ENCODE results near the gene BRD7. TPM values are rescaled to one million over a fixed set of nuclear protein-coding genes. Genes with fewer than 3 reads are reported as not detected.

The BRD7 gene
- total and polyA plus RNA-seq, 10 of the 15 experiments (the other 5 are each of a cell fraction or from before 2014, with no cell fraction given), result 16.9 to 74.7 (median 52.0) TPM

GRCh38 chr16:50371936-50372595, 3.3 kb upstream of the BRD7 start (continued):
- TF ChIP-seq RAD21 (IDR thresholded peaks at IDR 0.05; ENCODE audit: insufficient read depth, low read depth, low read length) (peak; percentile 55; the same call in 1 of the 2 replicates), IRF3 (IDR thresholded peaks at IDR 0.05) (no peak)

GRCh38 chr16:50371036-50371716, 2.4 kb upstream of the BRD7 start:
- no TSS peak for BruUV-seq (replicated peaks)
- H3K79me2 ChIP-seq (ENCODE audit: control insufficient read depth, insufficient read depth, low read length), result peaks cover 23% of the 10 kb centered on the region
- ChIA-PET CTCF (interaction anchor here (0.9 to 2.6 kb wide), 4 partner anchors 14 to 435 kb away, joined by 3 to 20 read pairs (median 12); no protein-coding TSS in a partner anchor), SMC1A (ENCODE audit: uncharacterized antibody, unreplicated experiment) (interaction anchor here (1.1 to 2.4 kb wide), 3 partner anchors 12 to 435 kb away, joined by 3 to 7 read pairs (median 5); no protein-coding TSS in a partner anchor), RAD21 (ENCODE audit: unreplicated experiment) (interaction anchor here (0.8 to 1.9 kb wide), 3 partner anchors 126 to 435 kb away, joined by 3 to 7 read pairs (median 3); no protein-coding TSS in a partner anchor), POLR2A (no interaction called here)
- H3K9ac ChIP-seq (ENCODE audit: control insufficient read depth, insufficient read depth, low read length), result no peak overlapping the region
- H3K36me3 ChIP-seq (ENCODE audit: control insufficient read depth in 2 of 2, insufficient read depth in 2 of 2, low read length in 1 of 2), result no peaks in the 10 kb centered on the region; a peak in 1 of 4 replicates
- WGBS (ENCODE audit: insufficient coverage, insufficient replicate concordance, low lambda C conversion rate, missing lambda C conversion rate), result 62% methylated on average over 4 of the region's 4 CpGs
- DNase-seq (ENCODE audit: low read depth, low spot score) (no peak), FAIRE-seq (no peak), ATAC-seq (no peak)
- H3K9me3 ChIP-seq (replicated peaks; ENCODE audit: control insufficient read depth, insufficient read depth, low read length), result no peaks in the 10 kb centered on the region; the same call in 2 of the 3 replicates
- no peaks in the 10 kb centered on the region for H4K20me1 ChIP-seq (ENCODE audit: control insufficient read depth, insufficient read depth)
- no peak overlapping the region for H3K27ac ChIP-seq (ENCODE audit: control insufficient read depth, insufficient read depth)
- intact Hi-C loops (cut with micrococcal nuclease; ENCODE audit: unreplicated experiment), result loop anchor here (10.0 kb wide), 1 partner anchor 134 kb away; no protein-coding TSS in a partner anchor
- no peak overlapping the region for H2AFZ ChIP-seq (ENCODE audit: control insufficient read depth, low read depth, low read length)
- H3K27me3 ChIP-seq (replicated peaks in 1 of 2; ENCODE audit: control insufficient read depth in 2 of 2, insufficient read depth in 2 of 2, low read length in 1 of 2), result no peaks in the 10 kb centered on the region
- in situ Hi-C loops (cut with MboI), result no loop called here
- TF ChIP-seq ZBTB11 (CRISPR knock-in tag; IDR thresholded peaks at IDR 0.05), result no peak
- no peak for TF ChIP-seq SP1 (IDR thresholded peaks at IDR 0.05; ENCODE audit: low read depth, low read length)
- TF ChIP-seq MYB (IDR thresholded peaks at IDR 0.05; ENCODE audit: borderline replicate concordance, low read depth, low read length), result no peak
- no peak for TF ChIP-seq HDAC2 (IDR thresholded peaks at IDR 0.05)
- no peak for TF ChIP-seq SMAD1 (IDR thresholded peaks at IDR 0.05; ENCODE audit: low read depth, partially characterized antibody)
- TF ChIP-seq CREB1 (IDR thresholded peaks at IDR 0.05; ENCODE audit: low read depth), result no peak
- no peak for TF ChIP-seq HDAC6 (IDR thresholded peaks at IDR 0.05; ENCODE audit: unreplicated experiment)
- TF ChIP-seq SRF (IDR thresholded peaks at IDR 0.05; ENCODE audit: low read depth in 2 of 2, low read length in 2 of 2), result no peak
- no peak for TF ChIP-seq FOXM1 (IDR thresholded peaks at IDR 0.05; ENCODE audit: low read depth, low read length)
- TF ChIP-seq HDGF (IDR thresholded peaks at IDR 0.05), result no peak
- TF ChIP-seq CHD2 (IDR thresholded peaks at IDR 0.05; ENCODE audit: borderline replicate concordance, low read depth, low read length), result no peak
- H3K4me3 ChIP-seq, result no peak overlapping the region
- H3K4me2 ChIP-seq (ENCODE audit: control insufficient read depth, insufficient read depth), result no peak overlapping the region
- H3K4me1 ChIP-seq (ENCODE audit: control insufficient read depth, insufficient read depth, low read length), result no peaks in the 10 kb centered on the region; the same call in 1 of the 2 replicates

All from GM12878 (cell line).